Activated B cell treated with CpG ODN at 0.5 μM for 24 hours (primary cell): ENCODE data around the gene OR1A2. TPM values are rescaled to one million over a fixed set of nuclear protein-coding genes. Genes with fewer than 3 reads are reported as not detected.

Source experiments
- ATAC-seq: fragments of 200-7000 bp; cut with Tn5 transposase; one replicate; pipeline ENCODE4 v1.10.0; 2021; ENCODE audit warnings: low read depth, mild to moderate bottlenecking, moderate library complexity
- CTCF ChIA-PET: fragments of 350-600 bp; sonication (Branson Sonifier 250); formaldehyde crosslinking; loops from one replicate; lab custom pipeline; 2021; ENCODE audit warnings: antibody characterized with exemption; lab: Charles Lee
- POLR2A ChIA-PET: fragments of 350-600 bp; sonication (Branson Sonifier 250); formaldehyde crosslinking; loops from one replicate; lab custom pipeline; 2021; ENCODE audit warnings: antibody characterized with exemption; lab: Charles Lee
- DNase-seq: peaks from one replicate; pipeline ENCODE4 v3.0.0; 2022
- H3K27ac Mint-ChIP-seq: one replicate; pipeline ENCODE4 v1.8.0; 2020; ENCODE audit warnings: mixed read lengths
- H3K27me3 Mint-ChIP-seq: one replicate; pipeline ENCODE4 v1.8.0; 2021; ENCODE audit warnings: mixed read lengths
- H3K36me3 Mint-ChIP-seq: one replicate; pipeline ENCODE4 v1.8.0; 2021; ENCODE audit warnings: low read depth, mixed read lengths
- H3K4me1 Mint-ChIP-seq: one replicate; pipeline ENCODE4 v1.8.0; 2021; ENCODE audit warnings: mixed read lengths
- H3K4me3 Mint-ChIP-seq: one replicate; pipeline ENCODE4 v1.8.0; 2020; ENCODE audit warnings: mild to moderate bottlenecking, mixed read lengths
- H3K9me3 Mint-ChIP-seq: one replicate; pipeline ENCODE4 v1.8.0; 2020; ENCODE audit warnings: mixed read lengths
- intact Hi-C: fragments of 100-400 bp; cut with micrococcal nuclease; formaldehyde crosslinking; loops from one replicate; pipeline ENCODE4 v1.15.1; 2024
- total RNA-seq: library from RNA; stranded (reverse); gene quantifications from 2 replicates; pipeline ENCODE4 v1.2.3, GENCODE V29; 2022
- TF ChIP-seq, protein P1 (sequence below): fragments of 200-600 bp; IDR thresholded peaks from one replicate; pipeline ENCODE4 v1.8.0; 2022; ENCODE audit warnings: antibody characterized with exemption, mild to moderate bottlenecking

Gene OR1A2, protein sequence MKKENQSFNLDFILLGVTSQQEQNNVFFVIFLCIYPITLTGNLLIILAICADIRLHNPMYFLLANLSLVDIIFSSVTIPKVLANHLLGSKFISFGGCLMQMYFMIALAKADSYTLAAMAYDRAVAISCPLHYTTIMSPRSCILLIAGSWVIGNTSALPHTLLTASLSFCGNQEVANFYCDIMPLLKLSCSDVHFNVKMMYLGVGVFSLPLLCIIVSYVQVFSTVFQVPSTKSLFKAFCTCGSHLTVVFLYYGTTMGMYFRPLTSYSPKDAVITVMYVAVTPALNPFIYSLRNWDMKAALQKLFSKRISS
- total RNA-seq = not detected in 2 replicates

DNA sequence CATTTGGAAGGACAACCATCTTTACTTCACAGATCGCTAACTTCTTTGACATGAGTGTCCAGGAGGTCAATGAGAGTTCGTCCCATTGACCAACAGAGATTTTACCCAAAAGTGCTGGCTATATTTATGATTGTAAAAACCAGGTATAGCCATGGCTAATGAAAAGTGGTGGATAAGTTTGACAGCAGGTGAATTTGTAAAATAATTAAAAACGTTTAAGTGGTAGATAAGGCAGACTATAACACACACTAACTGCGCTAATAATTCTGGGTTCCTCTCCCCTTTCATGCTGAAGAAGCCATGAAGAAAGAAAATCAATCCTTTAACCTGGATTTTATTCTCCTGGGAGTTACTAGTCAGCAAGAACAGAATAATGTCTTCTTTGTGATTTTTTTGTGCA, at the start of gene OR1A2:
OR1A2 (plus strand) TSS at position 301 of the 400 bp plus-strand sequence; CDS start at position 301, 0 bp downstream.
- ChIA-PET CTCF (no interaction called here), POLR2A (no interaction called here)
- intact Hi-C loops = no loop called here
- Mint-ChIP-seq H3K9me3 (peaks cover 8% of the 10 kb centered on the region), H3K4me1 (no peaks in the 10 kb centered on the region), H3K36me3 (no peaks in the 10 kb centered on the region), H3K27me3 (peaks cover 22% of the 10 kb centered on the region), H3K27ac (no peak within 1 kb of the TSS), H3K4me3 (no peak within 1 kb of the TSS)
- ATAC-seq (no peak), DNase-seq (no peak)
- TF ChIP-seq, protein P1, sequence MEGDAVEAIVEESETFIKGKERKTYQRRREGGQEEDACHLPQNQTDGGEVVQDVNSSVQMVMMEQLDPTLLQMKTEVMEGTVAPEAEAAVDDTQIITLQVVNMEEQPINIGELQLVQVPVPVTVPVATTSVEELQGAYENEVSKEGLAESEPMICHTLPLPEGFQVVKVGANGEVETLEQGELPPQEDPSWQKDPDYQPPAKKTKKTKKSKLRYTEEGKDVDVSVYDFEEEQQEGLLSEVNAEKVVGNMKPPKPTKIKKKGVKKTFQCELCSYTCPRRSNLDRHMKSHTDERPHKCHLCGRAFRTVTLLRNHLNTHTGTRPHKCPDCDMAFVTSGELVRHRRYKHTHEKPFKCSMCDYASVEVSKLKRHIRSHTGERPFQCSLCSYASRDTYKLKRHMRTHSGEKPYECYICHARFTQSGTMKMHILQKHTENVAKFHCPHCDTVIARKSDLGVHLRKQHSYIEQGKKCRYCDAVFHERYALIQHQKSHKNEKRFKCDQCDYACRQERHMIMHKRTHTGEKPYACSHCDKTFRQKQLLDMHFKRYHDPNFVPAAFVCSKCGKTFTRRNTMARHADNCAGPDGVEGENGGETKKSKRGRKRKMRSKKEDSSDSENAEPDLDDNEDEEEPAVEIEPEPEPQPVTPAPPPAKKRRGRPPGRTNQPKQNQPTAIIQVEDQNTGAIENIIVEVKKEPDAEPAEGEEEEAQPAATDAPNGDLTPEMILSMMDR = no peak

DNA sequence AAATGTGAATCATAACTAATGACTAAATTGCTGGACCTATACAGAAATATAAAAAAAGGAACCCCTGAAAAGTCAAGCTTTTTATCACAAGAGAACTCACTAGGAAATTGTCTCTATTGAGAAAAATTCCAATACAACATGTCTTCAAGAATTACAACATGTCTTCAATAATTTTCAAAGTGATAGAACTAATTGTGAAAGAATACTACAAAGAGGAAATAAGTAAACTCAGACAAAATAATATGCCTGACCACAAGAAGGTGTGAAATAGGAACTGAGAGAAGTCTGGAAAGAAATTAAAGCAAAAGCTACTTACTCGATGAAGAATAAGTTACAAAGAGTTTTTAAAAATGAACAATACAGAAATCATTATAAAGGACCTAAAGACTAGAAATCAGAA, 40.1 kb upstream of the OR1A2 start:
- peaks cover 9% of the 10 kb centered on the region for H3K27me3 Mint-ChIP-seq

DNA sequence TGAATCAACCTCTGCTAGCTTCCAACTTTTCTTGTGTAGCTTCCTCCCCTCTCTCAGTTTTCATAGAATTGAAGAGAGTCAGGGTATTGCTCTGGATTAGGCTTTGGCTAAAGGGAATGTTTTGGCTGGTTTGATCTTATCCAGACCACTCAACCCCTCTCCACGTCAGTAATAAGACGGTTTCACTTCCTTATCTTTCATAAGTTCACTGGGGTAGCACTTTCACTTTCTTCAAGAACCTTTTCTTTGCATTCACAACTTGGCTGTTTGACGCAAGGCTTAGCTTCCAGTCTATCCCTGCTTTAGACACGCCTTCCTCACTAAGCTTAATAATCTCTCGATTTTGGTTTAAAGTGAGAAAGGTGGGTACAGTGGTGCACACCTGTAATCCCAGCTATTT, 29.7 kb upstream of the OR1A2 start:
- Mint-ChIP-seq H3K9me3 (peaks cover 9% of the 10 kb centered on the region), H3K27me3 (peaks cover 4% of the 10 kb centered on the region), H3K4me1 (peaks cover 18% of the 10 kb centered on the region), H3K4me3 (peak overlapping the region; percentile 13), H3K27ac (no peak overlapping the region), H3K36me3 (no peaks in the 10 kb centered on the region)
- intact Hi-C loops = loop anchor here (10.0 kb wide), 1 partner anchor 467 kb away; the partner anchor contains the start of genes CTNS and SHPK
- POLR2A ChIA-PET = interaction anchor here (1.2 kb wide), 1 partner anchor 11 kb away, joined by 4 read pairs; no protein-coding TSS in a partner anchor
- TF ChIP-seq, protein P1 = no peak
- DNase-seq (no peak), ATAC-seq (peak; percentile 71)
- CTCF ChIA-PET = no interaction called here

More for the DNA sequence above, 40.1 kb upstream of the OR1A2 start:
- TF ChIP-seq, protein P1 = no peak
- ATAC-seq (no peak), DNase-seq (no peak)
- no peaks in the 10 kb centered on the region for H3K36me3 Mint-ChIP-seq
- peaks cover 8% of the 10 kb centered on the region for H3K9me3 Mint-ChIP-seq
- CTCF ChIA-PET = no interaction called here
- no peak overlapping the region for H3K4me3 Mint-ChIP-seq
- H3K4me1 Mint-ChIP-seq = peaks cover 23% of the 10 kb centered on the region
- POLR2A ChIA-PET = interaction anchor here (0.9 kb wide), 1 partner anchor 10 kb away, joined by 4 read pairs; no protein-coding TSS in a partner anchor
- intact Hi-C loops = no loop called here
- H3K27ac Mint-ChIP-seq = no peak overlapping the region

DNA sequence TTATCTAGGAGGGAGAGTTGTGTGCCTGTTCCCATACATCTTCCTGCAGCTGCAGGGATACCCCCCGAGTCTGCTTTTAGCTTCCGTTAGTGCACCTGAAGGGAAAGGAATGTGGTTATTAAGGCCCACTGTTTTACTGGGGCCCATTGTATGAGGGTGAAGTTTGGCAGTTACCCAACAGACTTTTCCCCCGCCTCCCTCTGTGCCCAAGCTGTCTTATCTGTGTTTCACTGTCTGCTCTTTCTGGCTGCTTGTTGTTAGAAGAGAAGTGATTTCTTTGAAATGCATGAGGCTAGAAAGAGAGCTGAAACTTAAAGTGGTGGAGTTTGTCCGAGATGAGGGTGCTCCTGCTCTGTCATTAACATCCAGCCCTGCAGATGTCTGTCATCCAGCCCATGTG, 7.4 kb upstream of the OR1A2 start:
- H3K4me3 Mint-ChIP-seq = no peak overlapping the region
- TF ChIP-seq, protein P1 = no peak
- POLR2A ChIA-PET = no interaction called here
- H3K27ac Mint-ChIP-seq = no peak overlapping the region
- ATAC-seq = no peak
- intact Hi-C loops = no loop called here
- H3K4me1 Mint-ChIP-seq = no peaks in the 10 kb centered on the region
- no peak for DNase-seq
- peaks cover 11% of the 10 kb centered on the region for H3K27me3 Mint-ChIP-seq
- H3K36me3 Mint-ChIP-seq = no peaks in the 10 kb centered on the region
- CTCF ChIA-PET = interaction anchor here (0.5 kb wide), 1 partner anchor 339 kb away, joined by 3 read pairs; no protein-coding TSS in a partner anchor
- no peaks in the 10 kb centered on the region for H3K9me3 Mint-ChIP-seq

DNA sequence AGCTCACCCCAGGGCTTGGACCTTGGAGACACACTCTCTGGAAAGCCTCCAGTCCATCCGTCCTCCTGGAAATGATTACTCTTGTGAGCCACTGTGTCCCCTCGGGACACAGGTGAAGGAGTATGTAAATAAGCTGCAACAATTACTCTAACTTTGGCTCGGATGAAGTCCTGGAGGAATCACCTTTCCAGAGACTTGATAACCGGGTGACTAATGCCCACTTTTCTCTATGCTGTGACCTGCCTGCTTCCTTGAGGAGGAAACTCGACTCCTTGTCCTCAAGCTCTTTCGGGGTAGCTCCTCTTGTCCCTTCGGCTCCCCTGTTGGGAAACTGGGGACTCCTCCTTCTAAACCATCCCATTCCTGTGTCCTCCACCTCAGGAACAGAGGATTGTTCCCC, 10.0 kb downstream of the OR1A2 start, which contains the start of gene OR1A1:
OR1A1 (plus strand) TSS at position 301 of the 400 bp plus-strand sequence. CDS start 7,954 bp downstream, outside the sequence.
- no peak for DNase-seq
- intact Hi-C loops = no loop called here
- Mint-ChIP-seq H3K9me3 (peaks cover 15% of the 10 kb centered on the region), H3K4me1 (no peaks in the 10 kb centered on the region), H3K36me3 (no peaks in the 10 kb centered on the region), H3K27me3 (peaks cover 2% of the 10 kb centered on the region), H3K4me3 (no peak within 1 kb of the TSS), H3K27ac (no peak within 1 kb of the TSS)
- TF ChIP-seq, protein P1 = no peak
- ATAC-seq = no peak
- ChIA-PET POLR2A (no interaction called here), CTCF (no interaction called here)
